H1 (cell line): Measurements from ENCODE around the gene DCUN1D3. TPM values are rescaled to one million over a fixed set of nuclear protein-coding genes. Genes with fewer than 3 reads are reported as not detected.
A peak's percentile ranks its signal among the peaks of the same experiment; 100 is the strongest.

Experiments used
- CTCF ChIA-PET: fragments of 300-600 bp; sonication (Branson Sonifier 250); formaldehyde crosslinking; loops from one replicate; lab custom pipeline; 2021; ENCODE audit not compliant: partially characterized antibody; lab: Charles Lee
- POLR2A ChIA-PET: fragments of 300-600 bp; sonication (Branson Sonifier 250); formaldehyde crosslinking; loops from one replicate; lab custom pipeline; 2021; ENCODE audit warnings: inconsistent platforms; ENCODE audit not compliant: partially characterized antibody; lab: Charles Lee
- DNase-seq, 2 experiments: peaks; one replicate each; pipeline versions ENCODE4 v3.0.0 to v3.0.0-alpha.2; 2010 to 2022; ENCODE audit warnings: low spot score in 2 of 2, low read depth in 1 of 2, mixed read lengths in 1 of 2
- FAIRE-seq: peaks from 2 replicates; lab custom pipeline; 2011; peaks lifted over from hg19 to GRCh38; lab: Jason Lieb, UNC
- H2AFZ ChIP-seq: 2 replicates; pipeline ENCODE4 v1.8.1; 2012; ENCODE audit warnings: low read length, inconsistent platforms
- H2AK5ac ChIP-seq: 2 replicates; pipeline ENCODE4 v1.6.1; 2013; ENCODE audit warnings: low read depth, low read length
- H2BK120ac ChIP-seq: replicated peaks from 2 replicates; pipeline ENCODE3; 2013; ENCODE audit warnings: low read depth, low read length, inconsistent platforms
- H2BK12ac ChIP-seq: 2 replicates; pipeline ENCODE4 v1.6.1; 2013; ENCODE audit warnings: low read depth, low read length
- H2BK15ac ChIP-seq: 2 replicates; pipeline ENCODE4 v1.6.1; 2013; ENCODE audit warnings: low read length
- H2BK20ac ChIP-seq: 2 replicates; pipeline ENCODE4 v1.6.1; 2013; ENCODE audit warnings: low read length
- H2BK5ac ChIP-seq: 2 replicates; pipeline ENCODE4 v1.6.1; 2013; ENCODE audit warnings: low read depth, low read length
- H3K14ac ChIP-seq: 2 replicates; pipeline ENCODE4 v1.6.1; 2013; ENCODE audit warnings: inconsistent platforms; ENCODE audit not compliant: insufficient read length
- H3K18ac ChIP-seq: 2 replicates; pipeline ENCODE4 v1.6.1; 2013; ENCODE audit warnings: low read length; ENCODE audit errors: extremely low read depth
- H3K23ac ChIP-seq: 2 replicates; pipeline ENCODE4 v1.6.1; 2013; ENCODE audit warnings: inconsistent platforms; ENCODE audit not compliant: insufficient read length
- H3K23me2 ChIP-seq: 2 replicates; pipeline ENCODE4 v1.6.1; 2013; ENCODE audit warnings: low read depth, low read length
- H3K27ac ChIP-seq: 2 replicates; pipeline ENCODE4 v1.6.1; 2011; ENCODE audit warnings: low read depth, low read length, inconsistent platforms
- H3K27me3 ChIP-seq, 4 experiments: replicated peaks in 1 of 4; 1 replicate in 1 of 4; 2 replicates in 3 of 4; pipeline versions ENCODE4 v1.6.1 to v1.8.1; 2011 to 2013; ENCODE audit warnings: low read length in 3 of 4, mild to moderate bottlenecking in 3 of 4, inconsistent platforms in 2 of 4, mixed read lengths in 2 of 4, moderate library complexity in 1 of 4; ENCODE audit not compliant: control insufficient read depth in 3 of 4, insufficient read depth in 3 of 4; ENCODE audit errors: extremely low read depth in 1 of 4
- H3K36me3 ChIP-seq, 4 experiments: 2 replicates each; pipeline versions ENCODE4 v1.6.1 to v1.8.1; 2011 to 2013; ENCODE audit warnings: mild to moderate bottlenecking in 4 of 4, low read length in 3 of 4, moderate library complexity in 2 of 4, control low read depth in 1 of 4, inconsistent platforms in 1 of 4; ENCODE audit not compliant: insufficient read depth in 4 of 4, control insufficient read depth in 2 of 4
- H3K4ac ChIP-seq: replicated peaks from 2 replicates; pipeline ENCODE3; 2013; ENCODE audit warnings: low read length, low read depth, mixed read lengths, inconsistent platforms; ENCODE audit not compliant: insufficient read length
- H3K4me1 ChIP-seq, 4 experiments: replicated peaks in 1 of 4; 1 replicate in 1 of 4; 2 replicates in 3 of 4; pipeline versions ENCODE4 v1.6.1 to v1.8.1; 2011 to 2013; ENCODE audit warnings: low read length in 3 of 4, inconsistent platforms in 2 of 4, mixed read lengths in 1 of 4; ENCODE audit not compliant: insufficient read depth in 4 of 4, control insufficient read depth in 3 of 4
- H3K4me2 ChIP-seq, 2 experiments: 2 replicates each; pipeline versions ENCODE4 v1.6.1 to v1.8.1; 2011 to 2013; ENCODE audit warnings: low read depth in 2 of 2, low read length in 2 of 2, control low read depth in 1 of 2, inconsistent platforms in 1 of 2, mild to moderate bottlenecking in 1 of 2; ENCODE audit not compliant: insufficient read depth in 1 of 2
- H3K4me3 ChIP-seq, 4 experiments: fragments of 200-600, 300-600 bp in 1 of 4; sonication (generic), shearing (Covaris generic), sonication (Bioruptor Twin) in 1 of 4; 2 replicates each; pipeline versions ENCODE4 v1.5.1 to v1.8.1; 2011 to 2016; ENCODE audit warnings: low read length in 4 of 4, low read depth in 3 of 4, control low read depth in 2 of 4, inconsistent platforms in 2 of 4, mild to moderate bottlenecking in 2 of 4, mixed read lengths in 1 of 4, moderate library complexity in 1 of 4; ENCODE audit not compliant: insufficient read depth in 2 of 4; ENCODE audit errors: extremely low read depth in 1 of 4
- H3K56ac ChIP-seq: replicated peaks from 2 replicates; pipeline ENCODE3; 2013; ENCODE audit warnings: low read depth, mild to moderate bottlenecking, mixed read lengths, low read length, inconsistent platforms; ENCODE audit not compliant: insufficient read length
- H3K79me1 ChIP-seq: 2 replicates; pipeline ENCODE4 v1.6.1; 2013; ENCODE audit warnings: low read depth, low read length, control low read depth
- H3K79me2 ChIP-seq, 2 experiments: 2 replicates each; pipeline versions ENCODE4 v1.6.1 to v1.8.1; 2012 to 2013; ENCODE audit warnings: low read length in 2 of 2, mild to moderate bottlenecking in 2 of 2, inconsistent platforms in 1 of 2; ENCODE audit not compliant: insufficient read depth in 2 of 2, control insufficient read depth in 1 of 2
- H3K9ac ChIP-seq, 4 experiments: replicated peaks in 1 of 4; 1 replicate in 1 of 4; 2 replicates in 3 of 4; pipeline versions ENCODE4 v1.6.1 to v1.8.1; 2011 to 2013; ENCODE audit warnings: low read depth in 3 of 4, low read length in 3 of 4, control low read depth in 2 of 4, mild to moderate bottlenecking in 2 of 4, moderate library complexity in 2 of 4, inconsistent platforms in 1 of 4; ENCODE audit errors: extremely low read depth in 1 of 4
- H3K9me3 ChIP-seq, 2 experiments: 2 replicates each; pipeline versions ENCODE4 v1.6.1 to v1.8.1; 2012 to 2013; ENCODE audit warnings: mild to moderate bottlenecking in 2 of 2, moderate library complexity in 2 of 2, control low read depth in 1 of 2, inconsistent platforms in 1 of 2, low read depth in 1 of 2, low read length in 1 of 2, mixed read lengths in 1 of 2; ENCODE audit not compliant: insufficient read depth in 2 of 2
- H4K20me1 ChIP-seq, 2 experiments: replicated peaks in 1 of 2; 2 replicates each; pipeline versions ENCODE3 to v1.8.1; 2011 to 2013; ENCODE audit warnings: inconsistent platforms in 2 of 2, low read length in 2 of 2, mild to moderate bottlenecking in 1 of 2; ENCODE audit not compliant: insufficient read depth in 2 of 2, control insufficient read depth in 1 of 2
- H4K5ac ChIP-seq: 2 replicates; pipeline ENCODE4 v1.6.1; 2013; ENCODE audit warnings: low read length, low read depth, mixed read lengths, inconsistent platforms; ENCODE audit not compliant: insufficient read length
- H4K8ac ChIP-seq: 2 replicates; pipeline ENCODE4 v1.8.0; 2013; ENCODE audit warnings: mild to moderate bottlenecking, moderate library complexity, low read length, inconsistent platforms; ENCODE audit not compliant: insufficient read depth; ENCODE audit errors: extremely low read depth
- H4K91ac ChIP-seq: replicated peaks from 2 replicates; pipeline ENCODE3; 2013; ENCODE audit warnings: low read length, mixed read lengths, inconsistent platforms; ENCODE audit not compliant: insufficient read length
- CEBPB ChIP-seq: IDR thresholded peaks from 2 replicates; pipeline ENCODE4 v1.6.1; 2012; ENCODE audit warnings: low read depth, low read length
- RAD21 ChIP-seq, 2 experiments: IDR thresholded peaks in 1 of 2; conservative IDR thresholded peaks in 1 of 2; 2 replicates each; pipeline ENCODE4 v1.6.1; 2011; ENCODE audit warnings: low read depth in 2 of 2, low read length in 2 of 2, improper control_type of control experiment in 1 of 2, inconsistent platforms in 1 of 2, mild to moderate bottlenecking in 1 of 2, moderate library complexity in 1 of 2
- TEAD4 ChIP-seq: IDR thresholded peaks from 2 replicates; pipeline ENCODE4 v1.6.1; 2012; ENCODE audit warnings: low read depth, low read length, inconsistent platforms, mixed read lengths
- WGBS, 2 experiments: shearing (Covaris generic) in 1 of 2; methylation state at CpG; one replicate each; pipeline versions ENCODE4 v1.1.6 to v1.1.7; 2013 to 2015; ENCODE audit warnings: low lambda C conversion rate in 2 of 2, mixed read lengths in 2 of 2, inconsistent platforms in 1 of 2, low coverage in 1 of 2, missing lambda C conversion rate in 1 of 2; ENCODE audit not compliant: insufficient replicate concordance in 2 of 2, insufficient coverage in 1 of 2, insufficient read length in 1 of 2; ENCODE audit errors: extremely low coverage in 1 of 2, missing lambda C conversion rate in 1 of 2; 5-methylcytosine and 5-hydroxymethylcytosine counted together
- polyA plus RNA-seq, 7 experiments: library from polyadenylated mRNA; depleted of rRNA in 3 of 7; stranded (reverse) in 5 of 7; unstranded in 2 of 7; fragments of >200 nt in 5 of 7; fragments of 200-250 nt in 2 of 7; gene quantifications; 1 replicate in 5 of 7; 2 replicates in 1 of 7; 4 replicates in 1 of 7; pipeline versions ENCODE4 v1.2.1 to v1.2.3, GENCODE V29; 2011 to 2013; ENCODE audit warnings: missing spikeins in 2 of 7, mixed read lengths in 2 of 7
- total RNA-seq: library from RNA; stranded (reverse); fragmentation: NEBNext Ultra II Directional; extraction: Animal tissue kit (Norgen Biotek cat#: 25700); gene quantifications from 2 replicates; pipeline ENCODE4 v1.2.1, GENCODE V29; 2021

DCUN1D3 gene
- total and polyA plus RNA-seq, 2 of the 8 experiments (the other 6 are each of a cell fraction or from before 2014, with no cell fraction given), result 3.5 to 18.2 TPM

- POLR2A ChIA-PET, result interaction anchor here (2.1 kb wide), 1 partner anchor 10 kb away, joined by 16 read pairs; the partner anchor contains the start of genes DCUN1D3 and LYRM1
- 84% methylated on average over 4 of the region's 4 CpGs; no CpG with 5 or more reads in 1 of the 2 experiments for WGBS, 2 experiments
- peak overlapping the region; percentile 45 for H3K4me2 ChIP-seq
These were observed 10.4 kb downstream of the DCUN1D3 start for GRCh38 chr16:20889625-20890275.

More at GRCh38 chr16:20889625-20890275, 10.4 kb downstream of the DCUN1D3 start:
- Histone ChIP-seq H2BK12ac (no peak overlapping the region), H4K91ac (no peak overlapping the region), H2AFZ (no peak overlapping the region), H3K14ac (no peak overlapping the region), H3K23ac (no peak overlapping the region), H3K18ac (no peak overlapping the region), H4K20me1 (no peaks in the 10 kb centered on the region), H3K4me1 (peaks cover 0 to 12% (median 6%) of the 10 kb centered on the region in 4 experiments; a peak in 4 of 7 replicates), H3K9ac (no peak overlapping the region), H2BK5ac (peak overlapping the region; percentile 5; the same call in 1 of the 2 replicates), H3K4ac (no peak overlapping the region), H3K79me1 (peaks cover 9% of the 10 kb centered on the region; the same call in 1 of the 2 replicates), H3K36me3 (peaks cover 0 to 6% (median under 1%) of the 10 kb centered on the region in 4 experiments; a peak in 2 of 8 replicates), H3K27me3 (no peaks in the 10 kb centered on the region), H2BK120ac (peak overlapping the region; percentile 5), H2BK15ac (no peak overlapping the region), H4K8ac (no peak overlapping the region), H2AK5ac (no peak overlapping the region), H3K56ac (no peak overlapping the region), H3K27ac (no peak overlapping the region), H3K9me3 (no peaks in the 10 kb centered on the region), H3K23me2 (no peaks in the 10 kb centered on the region), H2BK20ac (no peak overlapping the region), H3K79me2 (peaks cover 2 to 79% of the 10 kb centered on the region in 2 experiments; a peak in 2 of 4 replicates), H4K5ac (no peak overlapping the region), H3K4me3 (no peak overlapping the region)
- TF ChIP-seq RAD21 (IDR thresholded peaks at IDR 0.05 in 1 of 2, conservative IDR thresholded peaks at IDR 0.05 in 1 of 2; ENCODE audit: low read depth in 2 of 2, low read length in 2 of 2) (no peak), TEAD4 (peak; percentile 28; the same call in 1 of the 2 replicates), CEBPB (peak; percentile 10; the same call in 1 of the 2 replicates)
- CTCF ChIA-PET, result interaction anchor here (0.9 to 1.0 kb wide), 2 partner anchors 9 to 13 kb away, joined by 3 to 4 read pairs; no protein-coding TSS in a partner anchor
- DNase-seq (no peak), FAIRE-seq (no peak)
